SH-SY5Y (cell line): ENCODE data around the gene NDFIP2.

Experiments used
- GATA2 ChIP-seq: IDR thresholded peaks from 2 replicates; pipeline ENCODE4 v1.6.1; 2011; ENCODE audit warnings: mild to moderate bottlenecking, low read depth, low read length
- GATA3 ChIP-seq: IDR thresholded peaks from 2 replicates; pipeline ENCODE4 v1.6.1; 2011; ENCODE audit warnings: low read depth, mild to moderate bottlenecking, low read length, moderate library complexity

- TF ChIP-seq GATA2 (no peak), GATA3 (no peak)
These were observed 714 bp downstream of the NDFIP2 start for GRCh38 chr13:79481685-79482052.
